Thyroid gland (tissue), 4 donors: ENCODE data around the gene CCT7. TPM values are rescaled to one million over a fixed set of nuclear protein-coding genes. Genes with fewer than 3 reads are reported as not detected.

Experiments
- DNase-seq, 2 donors: peaks; one replicate each; pipeline ENCODE4 v3.0.0-alpha.2; 2019
- H3K27ac ChIP-seq, 3 donors: fragments of 200-600 bp; sonication (generic); 1 replicate in 2 of 3; 2 replicates in 1 of 3; pipeline ENCODE4 v1.5.1; 2016 to 2019; ENCODE audit warnings: mild to moderate bottlenecking in 1 of 3, moderate library complexity in 1 of 3
- H3K27me3 ChIP-seq: fragments of 200-600 bp; sonication (generic); one replicate; pipeline ENCODE4 v1.5.1; 2019
- H3K36me3 ChIP-seq, 2 donors: fragments of 200-600 bp; sonication (generic); one replicate each; pipeline ENCODE4 v1.5.1; 2016 to 2019
- H3K4me1 ChIP-seq, 2 donors: fragments of 200-600 bp; sonication (generic); one replicate each; pipeline ENCODE4 v1.5.1; 2017 to 2019
- H3K4me3 ChIP-seq, 3 donors: fragments of 200-600 bp; sonication (generic); replicated peaks in 1 of 3; 1 replicate in 2 of 3; 2 replicates in 1 of 3; pipeline ENCODE4 v1.5.1; 2016; ENCODE audit warnings: mild to moderate bottlenecking in 1 of 3
- H3K9me3 ChIP-seq: fragments of 200-600 bp; sonication (generic); one replicate; pipeline ENCODE4 v1.5.1; 2017
- POLR2A ChIP-seq, 2 donors: fragments of 450-650 bp; IDR thresholded peaks; one replicate each; pipeline ENCODE4 v1.6.1; 2017; ENCODE audit warnings: antibody characterized with exemption in 2 of 2, mild to moderate bottlenecking in 2 of 2, moderate library complexity in 1 of 2
- WGBS, 2 donors: methylation state at CpG; one replicate each; pipeline ENCODE4 v1.1.5; 2017; 5-methylcytosine and 5-hydroxymethylcytosine counted together
- intact Hi-C: fragments of 100-400 bp; cut with DNase I; formaldehyde crosslinking; loops from one replicate; pipeline ENCODE4 v1.15.1; 2023
- total RNA-seq, 4 donors: library from RNA; depleted of rRNA; stranded (reverse); fragments of >200 nt; gene quantifications; one replicate each; pipeline ENCODE4 v1.2.3, GENCODE V29; 2016
- TF ChIP-seq, protein P1 (sequence below), 6 experiments: fragments of 200-600 bp in 3 of 6; fragments of 450-650 bp in 3 of 6; sonication (generic) in 3 of 6; IDR thresholded peaks; one replicate each; pipeline ENCODE4 v1.5.1; 2016 to 2019; ENCODE audit warnings: antibody characterized with exemption in 6 of 6, mild to moderate bottlenecking in 2 of 6, inconsistent platforms in 1 of 6, moderate library complexity in 1 of 6

CCT7 gene
- total RNA-seq, 4 donors from 2014 or later = 160 to 205 (median 189) TPM

DNA sequence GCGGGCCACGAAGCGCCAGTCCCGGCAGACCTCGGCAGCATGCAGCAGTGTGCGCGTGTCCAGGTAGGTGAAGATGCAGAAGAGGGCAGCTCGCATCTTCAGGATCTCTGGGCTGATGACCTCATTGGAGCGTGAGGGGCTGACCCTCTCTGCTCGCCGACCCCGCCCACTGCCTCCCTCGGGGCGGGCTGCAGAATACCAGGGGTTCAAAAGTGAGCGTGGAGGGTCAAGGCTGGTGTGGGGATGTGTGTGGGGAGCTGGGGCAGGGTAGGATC lies 30.2 kb downstream of the CCT7 start:
- Histone ChIP-seq H3K27ac (no peak overlapping the region), H3K4me3 (no peak overlapping the region), H3K4me1 (peaks cover 6 to 10% of the 10 kb centered on the region in 2 donors), H3K36me3 (no peaks in the 10 kb centered on the region), H3K27me3 (no peaks in the 10 kb centered on the region), H3K9me3 (no peaks in the 10 kb centered on the region)
- intact Hi-C loops = no loop called here
- whole genome bisulfite sequencing, 2 donors = 93 to 94% methylated on average over 15 of the region's 15 CpGs
- TF ChIP-seq POLR2A (IDR thresholded peaks at IDR 0.05) = no peak
- TF ChIP-seq, protein P1, sequence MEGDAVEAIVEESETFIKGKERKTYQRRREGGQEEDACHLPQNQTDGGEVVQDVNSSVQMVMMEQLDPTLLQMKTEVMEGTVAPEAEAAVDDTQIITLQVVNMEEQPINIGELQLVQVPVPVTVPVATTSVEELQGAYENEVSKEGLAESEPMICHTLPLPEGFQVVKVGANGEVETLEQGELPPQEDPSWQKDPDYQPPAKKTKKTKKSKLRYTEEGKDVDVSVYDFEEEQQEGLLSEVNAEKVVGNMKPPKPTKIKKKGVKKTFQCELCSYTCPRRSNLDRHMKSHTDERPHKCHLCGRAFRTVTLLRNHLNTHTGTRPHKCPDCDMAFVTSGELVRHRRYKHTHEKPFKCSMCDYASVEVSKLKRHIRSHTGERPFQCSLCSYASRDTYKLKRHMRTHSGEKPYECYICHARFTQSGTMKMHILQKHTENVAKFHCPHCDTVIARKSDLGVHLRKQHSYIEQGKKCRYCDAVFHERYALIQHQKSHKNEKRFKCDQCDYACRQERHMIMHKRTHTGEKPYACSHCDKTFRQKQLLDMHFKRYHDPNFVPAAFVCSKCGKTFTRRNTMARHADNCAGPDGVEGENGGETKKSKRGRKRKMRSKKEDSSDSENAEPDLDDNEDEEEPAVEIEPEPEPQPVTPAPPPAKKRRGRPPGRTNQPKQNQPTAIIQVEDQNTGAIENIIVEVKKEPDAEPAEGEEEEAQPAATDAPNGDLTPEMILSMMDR (IDR thresholded peaks at IDR 0.05) = no peak
- no peak for DNase-seq

DNA sequence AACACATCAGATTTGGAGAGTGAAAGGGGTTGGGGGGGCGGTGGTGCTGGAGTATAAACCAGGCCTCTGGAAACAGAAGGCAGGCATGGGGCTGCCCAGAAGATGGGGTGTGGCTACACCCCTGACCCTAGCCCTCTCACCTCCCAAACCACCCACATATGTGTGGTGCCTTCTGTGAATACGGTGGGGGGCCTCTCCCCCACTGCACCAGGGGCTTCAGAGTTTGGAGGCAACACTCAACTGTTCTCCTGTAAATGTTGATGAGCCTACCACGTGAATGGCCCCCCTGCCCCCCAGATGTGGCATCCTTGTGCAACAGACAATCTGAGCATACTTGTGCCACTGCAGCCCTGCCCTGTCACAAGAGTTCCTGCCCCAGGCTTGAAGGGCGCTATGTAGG lies 30.7 kb downstream of the CCT7 start:
- peaks cover 6 to 10% of the 10 kb centered on the region in 2 donors for H3K4me1 ChIP-seq
- no peak overlapping the region for H3K27ac ChIP-seq
- H3K27me3 ChIP-seq = no peaks in the 10 kb centered on the region
- DNase-seq = no peak
- TF ChIP-seq POLR2A (IDR thresholded peaks at IDR 0.05) = no peak
- TF ChIP-seq, protein P1 (IDR thresholded peaks at IDR 0.05) = no peak
- no peaks in the 10 kb centered on the region for H3K36me3 ChIP-seq
- no peaks in the 10 kb centered on the region for H3K9me3 ChIP-seq
- 88 to 93% methylated on average over 3 to 4 of the region's 4 CpGs for WGBS, 2 donors
- no peak overlapping the region for H3K4me3 ChIP-seq
- intact Hi-C loops = no loop called here

DNA sequence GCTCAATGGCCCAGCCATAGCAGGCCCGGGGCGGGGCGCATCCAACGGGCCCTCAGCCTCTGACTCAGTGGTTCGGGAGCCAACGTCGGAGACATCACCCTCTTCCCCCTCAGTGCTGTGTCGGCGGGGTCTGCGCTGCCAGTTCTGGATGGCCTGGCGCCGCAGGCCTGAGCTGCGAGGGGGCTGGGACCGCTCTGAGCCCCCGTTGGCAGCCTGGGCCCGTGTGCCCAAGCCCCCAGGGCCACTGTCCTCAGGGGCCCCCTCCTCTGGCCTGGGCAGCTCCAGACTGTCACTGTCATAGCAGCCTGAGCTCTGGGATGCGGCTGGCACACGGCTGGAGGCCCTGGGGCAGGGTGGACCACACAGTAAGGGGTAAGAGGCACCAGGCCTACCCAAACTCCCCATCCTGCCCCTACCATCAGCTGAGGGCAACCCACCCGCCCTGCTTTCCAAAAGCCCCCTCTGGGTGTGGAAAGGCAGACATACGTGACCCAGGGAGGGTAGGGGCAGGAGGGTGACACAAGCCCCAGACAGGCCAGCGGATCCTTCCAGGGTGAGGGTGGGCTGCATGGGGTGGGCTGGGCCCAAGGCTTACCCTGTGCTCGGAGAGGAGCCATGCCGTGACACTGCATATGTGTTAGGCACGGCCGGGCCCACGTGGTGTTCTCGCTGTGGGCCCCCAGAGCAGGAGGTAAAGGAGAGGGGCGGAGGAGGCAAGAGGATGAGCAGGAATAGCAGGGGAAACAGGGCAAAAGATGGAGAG lies 31.4 kb downstream of the CCT7 start:
- H3K4me1 ChIP-seq = peaks cover 6 to 10% of the 10 kb centered on the region in 2 donors
- TF ChIP-seq, protein P1 (IDR thresholded peaks at IDR 0.05) = no peak
- TF ChIP-seq POLR2A (IDR thresholded peaks at IDR 0.05) = no peak
- H3K27me3 ChIP-seq = no peaks in the 10 kb centered on the region
- no peak overlapping the region for H3K4me3 ChIP-seq
- DNase-seq = no peak
- intact Hi-C loops = no loop called here
- H3K27ac ChIP-seq = no peak overlapping the region
- no peaks in the 10 kb centered on the region for H3K36me3 ChIP-seq
- H3K9me3 ChIP-seq = no peaks in the 10 kb centered on the region
- WGBS, 2 donors = 87 to 98% methylated on average over 10 to 13 of the region's 28 CpGs

DNA sequence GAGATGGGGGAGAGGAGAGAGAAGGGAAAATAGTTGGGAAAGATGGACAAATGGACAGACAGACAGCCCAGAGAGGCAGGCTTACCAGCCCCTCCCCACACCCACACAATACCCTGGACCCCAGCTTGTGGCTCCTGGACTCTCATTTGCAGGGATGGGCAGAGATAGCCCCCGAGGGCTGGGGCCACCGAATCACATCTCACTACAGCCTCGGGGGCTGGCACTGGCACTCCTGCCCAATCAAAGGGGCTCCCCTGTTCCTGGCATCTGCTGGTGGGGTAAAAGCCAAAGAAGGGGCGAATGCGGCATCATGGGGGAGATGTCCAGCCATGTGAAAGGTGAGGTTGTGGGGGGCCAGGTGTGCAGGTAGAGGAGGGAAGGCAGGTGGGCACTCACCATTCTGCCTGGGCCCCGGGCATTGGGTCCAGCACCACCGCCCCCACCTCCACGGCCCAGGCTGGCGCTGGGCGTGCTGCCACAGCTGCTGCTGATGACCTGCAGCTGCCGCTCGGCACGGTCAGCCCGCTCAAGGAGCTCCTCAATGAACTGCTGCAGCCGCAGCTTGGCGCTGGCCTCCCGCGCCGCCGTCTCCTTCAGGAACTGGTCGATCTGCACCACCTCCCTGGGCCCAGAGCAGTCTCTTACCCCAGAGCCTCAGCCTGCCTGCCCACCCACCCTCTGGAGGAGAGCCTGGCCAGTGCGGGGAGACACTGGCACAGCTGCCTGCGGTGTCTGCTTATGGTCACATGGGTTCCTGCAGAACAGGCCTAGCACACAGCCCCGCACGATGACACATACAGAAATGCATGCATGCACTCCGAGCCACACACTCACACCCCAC lies 32.2 kb downstream of the CCT7 start:
- no peak for DNase-seq
- no peak for TF ChIP-seq POLR2A (IDR thresholded peaks at IDR 0.05)
- TF ChIP-seq, protein P1 (IDR thresholded peaks at IDR 0.05) = no peak
- Histone ChIP-seq H3K4me3 (no peak overlapping the region), H3K36me3 (no peaks in the 10 kb centered on the region), H3K27me3 (no peaks in the 10 kb centered on the region), H3K27ac (no peak overlapping the region), H3K4me1 (peaks cover 6 to 10% of the 10 kb centered on the region in 2 donors), H3K9me3 (no peaks in the 10 kb centered on the region)
- intact Hi-C loops = no loop called here
- WGBS, 2 donors = 91 to 92% methylated on average over 14 to 26 of the region's 26 CpGs

DNA sequence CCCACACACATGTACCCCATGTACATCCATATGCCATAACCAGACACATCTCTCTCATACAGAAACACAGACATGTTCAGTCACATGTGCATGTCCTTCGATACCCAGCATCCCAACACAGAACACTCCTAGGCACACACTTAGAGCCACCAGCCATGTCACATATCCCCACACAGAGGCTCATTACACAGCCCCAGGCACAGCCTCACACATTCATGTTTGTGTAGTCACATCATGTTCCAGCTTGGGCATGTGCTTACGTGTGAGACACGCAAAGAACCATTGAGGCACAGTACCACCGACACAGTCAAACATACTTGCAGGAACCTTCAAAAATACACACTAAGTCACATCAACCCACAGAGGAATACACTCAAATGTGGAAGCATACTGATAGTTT lies 32.9 kb downstream of the CCT7 start:
- intact Hi-C loops = no loop called here
- 99 to 100% methylated on average over 4 of the region's 4 CpGs for WGBS, 2 donors
- TF ChIP-seq POLR2A (IDR thresholded peaks at IDR 0.05) = no peak
- TF ChIP-seq, protein P1 (IDR thresholded peaks at IDR 0.05) = no peak
- Histone ChIP-seq H3K27ac (no peak overlapping the region), H3K4me1 (peaks cover 6 to 10% of the 10 kb centered on the region in 2 donors), H3K36me3 (no peaks in the 10 kb centered on the region), H3K9me3 (no peaks in the 10 kb centered on the region), H3K4me3 (no peak overlapping the region), H3K27me3 (no peaks in the 10 kb centered on the region)
- DNase-seq = no peak
